Measurements from ENCODE around the gene C1QTNF8.
"Not testable (repeated sequence)": the region's sequence is repeated elsewhere in the genome, so short reads cannot be mapped to it uniquely, and the experiment has no call there.

C1QTNF8 gene

DNA sequence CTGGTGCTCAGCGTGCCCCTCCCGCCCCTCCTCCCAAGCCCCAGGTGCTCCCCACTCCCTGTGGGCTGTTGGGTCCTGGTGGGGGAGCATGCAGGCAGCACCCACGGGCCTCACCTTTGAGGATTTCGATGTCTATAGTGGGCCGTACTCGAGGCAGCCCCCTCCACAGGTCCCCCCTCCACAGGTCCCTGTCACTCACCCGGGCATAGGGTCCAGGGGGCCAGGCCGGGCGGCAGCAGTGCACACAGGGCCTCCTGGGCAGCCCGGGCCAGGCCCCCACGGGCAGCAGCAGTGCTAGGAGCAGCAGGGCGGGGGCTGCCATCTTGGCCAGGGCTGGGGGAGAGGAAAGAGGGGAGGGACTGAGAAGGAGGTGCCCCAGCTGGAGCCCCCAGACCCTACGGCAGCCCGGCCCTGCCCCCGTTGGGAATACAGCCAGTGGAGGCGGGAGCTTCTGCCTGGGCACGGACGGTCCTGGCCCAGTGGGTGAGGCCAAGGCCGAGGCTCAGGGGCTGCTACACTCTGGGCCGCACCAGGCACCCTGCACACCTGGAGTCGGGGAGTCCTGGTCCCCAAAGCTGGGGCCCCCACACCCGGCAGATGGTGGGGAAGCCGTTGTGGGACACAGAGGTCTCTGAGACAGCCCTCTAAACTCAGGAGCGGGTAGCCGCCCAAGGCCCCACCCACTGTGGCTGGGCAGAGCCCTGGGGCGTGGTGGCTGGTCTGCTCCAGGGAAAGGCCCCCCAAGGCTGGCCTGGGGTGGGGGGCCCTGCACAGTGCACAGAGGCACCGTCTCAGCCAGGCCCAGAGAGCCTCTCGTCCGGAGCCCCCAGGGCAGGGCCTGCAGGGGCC lies 1.2 kb downstream of the C1QTNF8 start:
- no peak for DNase-seq (ENCODE audit: low read depth in 2 of 3, low spot score in 2 of 3)

GRCh38 chr16:1094124-1094479 lies 1.9 kb downstream of the C1QTNF8 start:
- DNase-seq (ENCODE audit: low read depth in 2 of 3, low spot score in 2 of 3): no peak

DNA sequence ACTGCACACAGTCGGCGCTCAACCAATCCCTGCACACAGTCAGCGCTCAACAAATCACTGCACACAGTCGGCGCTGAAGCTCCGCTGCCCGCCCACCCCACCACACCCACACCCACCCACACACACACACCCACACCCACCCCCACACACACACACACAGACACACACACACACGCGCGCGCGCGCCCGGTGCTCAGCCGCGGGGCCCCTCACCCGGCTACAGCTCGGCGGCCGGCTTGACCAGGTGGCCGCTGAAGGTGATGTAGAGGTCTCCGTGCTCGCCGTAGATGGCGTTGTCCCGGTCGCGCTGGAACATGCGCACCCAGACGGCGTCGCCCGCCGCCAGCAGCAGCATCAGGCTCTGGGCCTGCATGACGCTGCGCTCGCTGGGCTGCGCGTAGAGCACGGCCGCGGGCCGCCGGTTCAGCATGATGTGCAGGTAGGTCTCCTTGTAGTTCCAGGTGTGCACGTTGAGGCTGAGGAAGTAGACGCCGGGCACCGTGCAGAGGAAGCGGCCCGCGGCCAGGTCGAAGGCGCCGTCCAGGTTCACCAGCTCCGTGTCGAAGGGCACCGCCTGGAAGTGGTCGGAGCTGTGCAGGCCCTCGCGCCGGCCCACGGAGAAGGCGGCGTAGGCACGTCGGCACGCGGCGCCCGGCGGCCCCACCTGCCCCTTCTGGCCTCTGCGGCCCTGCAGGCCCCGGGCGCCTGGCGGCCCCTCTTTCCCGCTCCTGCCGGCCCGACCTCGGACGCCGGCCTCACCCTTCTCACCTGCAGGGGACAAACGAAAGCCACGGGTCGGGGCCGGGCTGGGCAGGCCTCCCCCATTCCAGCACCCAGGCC lies 2.5 kb downstream of the C1QTNF8 start:
- DNase-seq (ENCODE audit: low read depth in 2 of 3, low spot score in 2 of 3): no peak

- not testable (repeated sequence) for DNase-seq (ENCODE audit: low read depth in 2 of 3, low spot score in 2 of 3)
Observed at GRCh38 chr16:1092685-1093283, 3.3 kb downstream of the C1QTNF8 start.

GRCh38 chr16:1091992-1092552 lies 4.0 kb downstream of the C1QTNF8 start:
- no peak for DNase-seq (ENCODE audit: low read depth in 2 of 3, low spot score in 2 of 3)

- no peak for DNase-seq (ENCODE audit: low read depth in 2 of 3, low spot score in 2 of 3)
Observed at GRCh38 chr16:1090620-1091587, 5.1 kb downstream of the C1QTNF8 start.

DNA sequence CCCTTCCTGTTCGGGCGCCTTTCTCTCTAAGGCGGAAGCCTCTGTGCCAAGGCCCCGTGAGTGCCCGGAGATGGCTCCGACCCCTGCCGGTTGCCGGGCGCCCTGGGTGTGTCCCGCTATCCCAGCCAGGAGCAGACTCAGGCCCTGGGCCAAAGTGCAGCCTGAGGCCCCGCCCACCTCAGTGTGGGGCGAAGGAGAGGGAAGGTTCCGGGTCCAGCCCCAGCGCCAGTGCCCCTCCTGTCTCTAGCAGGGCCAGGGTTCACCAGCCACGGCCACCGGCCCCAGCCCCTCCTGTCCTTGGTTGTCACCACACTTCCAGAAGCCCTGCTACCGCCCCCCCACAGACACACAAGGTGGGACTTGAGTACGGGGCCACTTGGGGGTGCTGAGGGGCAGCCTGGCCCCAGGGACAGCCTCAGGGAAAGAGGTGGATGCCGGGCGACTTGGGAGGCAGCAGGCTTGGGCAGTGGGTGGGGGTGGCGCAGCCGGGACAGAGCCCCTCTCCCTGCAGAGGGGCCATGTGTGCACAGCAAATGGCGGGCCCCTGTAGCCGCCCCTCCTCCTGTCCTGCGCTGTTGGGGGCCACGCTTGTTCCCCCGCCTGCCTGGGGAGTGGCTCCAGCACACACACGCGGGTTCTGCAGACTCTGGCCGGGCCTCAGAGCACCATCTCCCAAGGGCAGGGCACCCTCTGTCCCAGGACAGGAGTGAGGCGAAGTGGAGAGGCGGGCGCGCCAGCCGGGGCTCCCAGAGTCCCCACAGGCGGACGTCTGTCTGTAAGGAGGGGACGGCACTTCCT lies 6.0 kb downstream of the C1QTNF8 start:
- DNase-seq (ENCODE audit: low read depth in 2 of 3, low spot score in 2 of 3): no peak

GRCh38 chr16:1089439-1089821 lies 6.6 kb downstream of the C1QTNF8 start:
- no peak for DNase-seq (ENCODE audit: low read depth in 2 of 3, low spot score in 2 of 3)

GRCh38 chr16:1088295-1089170 lies 7.5 kb downstream of the C1QTNF8 start:
- DNase-seq (ENCODE audit: low read depth in 2 of 3, low spot score in 2 of 3): no peak

DNA sequence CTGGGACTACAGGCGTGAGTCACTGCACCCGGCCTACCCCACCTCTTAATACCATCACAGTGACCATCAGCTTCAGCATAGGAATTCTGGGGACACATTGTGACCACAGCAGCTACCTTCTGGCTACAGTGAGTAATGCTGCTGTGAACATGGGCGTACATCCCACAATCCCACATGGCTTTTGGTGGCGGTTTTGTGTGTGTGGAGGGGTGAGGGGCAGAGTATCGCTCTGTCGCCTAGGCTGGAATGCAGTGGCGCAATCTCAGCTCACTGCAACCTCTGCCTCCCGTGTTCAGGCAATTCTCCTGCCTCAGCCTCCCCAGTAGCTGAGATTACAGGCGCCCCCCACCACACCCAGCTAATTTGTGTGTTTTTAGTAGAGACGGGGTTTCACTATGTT lies 9.6 kb downstream of the C1QTNF8 start:
- not testable (repeated sequence) for DNase-seq (ENCODE audit: low read depth in 2 of 3, low spot score in 2 of 3)

- no peak for DNase-seq (ENCODE audit: low read depth in 2 of 3, low spot score in 2 of 3)
Observed at GRCh38 chr16:1084971-1085370, 11.1 kb downstream of the C1QTNF8 start.

DNA sequence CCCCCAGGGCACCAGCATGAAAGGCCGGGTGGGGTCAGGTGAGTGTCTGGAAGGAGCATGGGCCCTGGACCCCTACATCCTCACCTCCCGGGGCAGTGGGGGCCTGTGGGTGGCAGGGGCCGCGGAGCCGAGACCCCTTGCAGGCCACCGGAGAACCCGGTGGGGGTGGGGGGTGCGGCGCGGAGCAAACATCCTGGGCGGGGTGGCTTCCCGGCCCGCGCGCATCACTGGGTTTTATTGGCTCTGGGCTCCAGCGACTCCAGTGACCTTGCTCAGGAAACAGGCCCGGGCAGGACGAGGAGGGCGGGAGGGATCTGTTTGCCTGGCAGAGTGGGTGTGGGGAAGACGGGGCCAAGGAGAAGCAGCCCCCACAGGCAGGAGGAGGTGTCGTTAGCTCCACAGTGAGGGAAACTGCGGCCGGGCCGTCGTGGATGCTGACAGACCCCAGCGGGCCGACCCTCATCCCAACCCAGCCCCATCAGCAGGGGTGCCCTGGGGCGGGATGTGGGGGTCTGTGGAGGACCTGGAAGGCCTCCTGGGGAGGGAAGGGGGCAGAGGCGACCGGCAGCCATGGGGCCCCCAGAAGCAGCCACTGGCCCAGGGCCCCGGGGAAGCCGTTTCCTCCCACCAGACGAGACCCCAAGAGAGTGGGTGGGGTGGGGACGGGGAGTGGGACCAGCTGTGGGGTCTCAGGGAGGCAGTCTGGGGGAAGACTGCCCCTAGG lies 12.9 kb downstream of the C1QTNF8 start:
- no peak for DNase-seq (ENCODE audit: low read depth in 2 of 3, low spot score in 2 of 3)

GRCh38 chr16:1082266-1082951 lies 13.6 kb downstream of the C1QTNF8 start:
- DNase-seq (ENCODE audit: low read depth in 2 of 3, low spot score in 2 of 3): no peak

DNA sequence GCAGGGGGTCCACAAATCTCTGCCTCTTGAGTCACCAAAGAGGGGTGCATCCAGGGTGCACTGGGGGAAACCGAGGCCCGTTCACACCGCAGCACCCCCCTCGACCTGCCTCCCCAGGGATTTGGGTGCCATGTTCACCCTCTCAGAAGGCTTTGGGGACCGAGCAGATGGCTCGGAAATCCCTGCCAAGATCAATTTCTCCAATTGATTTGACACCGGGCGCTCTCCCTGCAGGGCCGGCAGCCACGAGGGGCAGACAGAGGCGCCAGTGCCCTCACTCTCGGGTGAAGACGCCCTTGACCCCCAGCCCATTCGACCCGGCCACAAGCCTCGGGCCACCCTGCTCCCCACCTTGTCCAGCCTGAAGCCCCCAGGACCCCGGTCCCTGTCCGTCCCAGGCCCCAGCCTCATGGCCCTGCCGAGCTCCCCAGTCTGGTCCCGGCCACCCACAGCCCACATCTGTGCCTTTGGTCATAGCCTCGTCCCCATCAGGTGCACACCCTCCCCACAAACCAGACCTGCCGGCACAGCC lies 14.2 kb downstream of the C1QTNF8 start:
- DNase-seq (ENCODE audit: low read depth in 2 of 3, low spot score in 2 of 3): no peak

- no peak for DNase-seq (ENCODE audit: low read depth in 2 of 3, low spot score in 2 of 3)
Observed at GRCh38 chr16:1080801-1081733, 15.0 kb downstream of the C1QTNF8 start.

Data from activated CD8-positive, alpha-beta memory T cell treated with anti-CD3 and anti-CD28 coated beads for 48 hours (primary cell).